Measurements from ENCODE around the gene ARHGAP18. TPM values are rescaled to one million over a fixed set of nuclear protein-coding genes. Genes with fewer than 3 reads are reported as not detected.

Gene ARHGAP18
- total RNA-seq, 1 experiment from 2014 or later, result 2.4 TPM

GRCh38 chr6:129753422-129753821 lies 43.4 kb upstream of the ARHGAP18 start:
- TF ChIP-seq CTCF (conservative IDR thresholded peaks at IDR 0.05), result no peak
- no peak overlapping the region for H3K27ac ChIP-seq (ENCODE audit: insufficient read length, low read depth, low read length)
- no peak overlapping the region for H3K18ac ChIP-seq (ENCODE audit: insufficient read length, low read depth, low read length)
- no peak overlapping the region for H3T11ph ChIP-seq (ENCODE audit: low read length)
- DNase-seq, result no peak
- H2BK20ac ChIP-seq (ENCODE audit: low read depth, low read length, poor library complexity, severe bottlenecking), result no peak overlapping the region
- Mint-ChIP-seq H3K27me3 (ENCODE audit: low read depth) (no peaks in the 10 kb centered on the region), H3K4me3 (no peak overlapping the region), H3K9me3 (no peaks in the 10 kb centered on the region), H3K36me3 (ENCODE audit: insufficient read depth in 1 of 3, low read depth in 3 of 3) (no peaks in the 10 kb centered on the region), H3K4me1 (peaks cover under 1% of the 10 kb centered on the region in 2 experiments; a peak in 1 of 4 replicates), H3K27ac (no peak overlapping the region)
- H2AK5ac ChIP-seq (ENCODE audit: insufficient read length, low read length), result no peak overlapping the region
- H2BK12ac ChIP-seq (ENCODE audit: insufficient read length, low read depth, low read length), result no peak overlapping the region
- no peak overlapping the region for H2BK15ac ChIP-seq (ENCODE audit: low read depth, low read length)
- H3K27me3 ChIP-seq (ENCODE audit: insufficient read depth, low read length), result no peaks in the 10 kb centered on the region
- no peak overlapping the region for H2AFZ ChIP-seq (ENCODE audit: low read length)
- H4K91ac ChIP-seq (ENCODE audit: insufficient read length, low read depth, low read length), result no peak overlapping the region
- H2BK120ac ChIP-seq (ENCODE audit: low read depth, low read length, poor library complexity, severe bottlenecking), result no peak overlapping the region
- no peak overlapping the region for H2BK5ac ChIP-seq (ENCODE audit: insufficient read length, low read length)
- no peaks in the 10 kb centered on the region for H3K4me1 ChIP-seq (ENCODE audit: insufficient read depth, low read length)
- no peak overlapping the region for H3K9ac ChIP-seq (ENCODE audit: extremely low read depth, insufficient read length, low read length)
- H4K5ac ChIP-seq (ENCODE audit: insufficient read length, low read depth, low read length), result no peak overlapping the region
- H3K56ac ChIP-seq (ENCODE audit: insufficient read length, low read depth, low read length), result no peak overlapping the region
- no peak overlapping the region for H3K23ac ChIP-seq (ENCODE audit: insufficient read length, low read depth, low read length)
- no peaks in the 10 kb centered on the region for H3K9me3 ChIP-seq (ENCODE audit: control insufficient read depth, low read depth, low read length)
- H3K4ac ChIP-seq (ENCODE audit: low read depth, low read length), result no peak overlapping the region
- no peak overlapping the region for H3K14ac ChIP-seq (ENCODE audit: insufficient read depth, low read length)
- no peaks in the 10 kb centered on the region for H3K79me2 ChIP-seq (ENCODE audit: insufficient read depth, low read length)
- no peak overlapping the region for H3K4me2 ChIP-seq (ENCODE audit: insufficient read depth, insufficient read length, low read length)
- no peaks in the 10 kb centered on the region for H4K20me1 ChIP-seq (ENCODE audit: control insufficient read depth, insufficient read depth, insufficient read length)
- WGBS (ENCODE audit: extremely low coverage, insufficient read length, low lambda C conversion rate), result no CpG with 5 or more reads among the region's 2 CpGs
- H3K79me1 ChIP-seq (ENCODE audit: insufficient read depth, low read depth, low read length, poor library complexity, severe bottlenecking), result no peaks in the 10 kb centered on the region
- H3K23me2 ChIP-seq (ENCODE audit: insufficient read length, low read depth, low read length, poor library complexity, severe bottlenecking), result no peaks in the 10 kb centered on the region
- no peak overlapping the region for H4K8ac ChIP-seq (replicated peaks; ENCODE audit: insufficient read length, low read depth, low read length)
